Femur (tissue), 1 donor: ENCODE measurements around the gene LRCH4.

ENCODE experiments used
- DNase-seq: peaks from one replicate; pipeline ENCODE4 v3.0.0-alpha.2; 2017

Gene LRCH4

GRCh38 chr7:100604028-100604975 is 18.4 kb upstream of the LRCH4 start:
- DNase-seq = peak; percentile 82

GRCh38 chr7:100603726-100604027 is 17.7 kb upstream of the LRCH4 start:
- no peak for DNase-seq

- DNase-seq = peak; percentile 95
These were observed 17.2 kb upstream of the LRCH4 start for GRCh38 chr7:100602889-100603725.

- DNase-seq = no peak
These were observed 14.8 kb upstream of the LRCH4 start for GRCh38 chr7:100600730-100601038.

- no peak for DNase-seq
These were observed 14.2 kb upstream of the LRCH4 start for GRCh38 chr7:100599911-100600729.

GRCh38 chr7:100598425-100598824 is 12.5 kb upstream of the LRCH4 start:
- no peak for DNase-seq

- DNase-seq = no peak
These were observed 9.3 kb upstream of the LRCH4 start for GRCh38 chr7:100595188-100595587.

GRCh38 chr7:100591596-100591995 is 5.7 kb upstream of the LRCH4 start:
- no peak for DNase-seq

GRCh38 chr7:100590077-100590737 is 4.3 kb upstream of the LRCH4 start:
- DNase-seq = peak; percentile 60

GRCh38 chr7:100589341-100589947 is 3.5 kb upstream of the LRCH4 start:
- DNase-seq = no peak

- no peak for DNase-seq
These were observed 2.5 kb upstream of the LRCH4 start for GRCh38 chr7:100588438-100588837.

GRCh38 chr7:100586266-100587025 is 517 bp upstream of the LRCH4 start, which contains the start of gene FBXO24:
TSS of gene FBXO24 (plus strand) at chr7:100586328. CDS start at chr7:100586626, 298 bp downstream.
- peak; percentile 100 for DNase-seq

GRCh38 chr7:100584683-100585510 is 1.0 kb downstream of the LRCH4 start:
- no peak for DNase-seq

- no peak for DNase-seq
These were observed 1.8 kb downstream of the LRCH4 start for GRCh38 chr7:100584054-100584682.

- DNase-seq = peak; percentile 37
These were observed 2.5 kb downstream of the LRCH4 start for GRCh38 chr7:100583132-100584053.

- no peak for DNase-seq
These were observed 3.3 kb downstream of the LRCH4 start for GRCh38 chr7:100582650-100583049.

- no peak for DNase-seq
These were observed 3.8 kb downstream of the LRCH4 start for GRCh38 chr7:100582041-100582579.
